Astrocyte of the spinal cord (primary cell): Measurements from ENCODE around the gene CHD6.

Experiments
- DNase-seq: peaks from one replicate; pipeline ENCODE4 v3.0.0; 2011; ENCODE audit warnings: low read depth, low spot score
- H3K4me3 ChIP-seq: 2 replicates; pipeline ENCODE4 v1.5.1; 2011; ENCODE audit warnings: low read depth, mild to moderate bottlenecking, low read length, moderate library complexity
- in situ Hi-C: cut with HindIII; loops from 2 replicates; pipeline ENCODE4 v1.10.0; 2017; ENCODE audit warnings: low sequenced_read_pairs
- TF ChIP-seq, protein P1 (sequence below): IDR thresholded peaks from 2 replicates; pipeline ENCODE4 v1.5.1; 2012; ENCODE audit warnings: low read depth, mild to moderate bottlenecking, low read length, inconsistent platforms

The CHD6 gene

DNA sequence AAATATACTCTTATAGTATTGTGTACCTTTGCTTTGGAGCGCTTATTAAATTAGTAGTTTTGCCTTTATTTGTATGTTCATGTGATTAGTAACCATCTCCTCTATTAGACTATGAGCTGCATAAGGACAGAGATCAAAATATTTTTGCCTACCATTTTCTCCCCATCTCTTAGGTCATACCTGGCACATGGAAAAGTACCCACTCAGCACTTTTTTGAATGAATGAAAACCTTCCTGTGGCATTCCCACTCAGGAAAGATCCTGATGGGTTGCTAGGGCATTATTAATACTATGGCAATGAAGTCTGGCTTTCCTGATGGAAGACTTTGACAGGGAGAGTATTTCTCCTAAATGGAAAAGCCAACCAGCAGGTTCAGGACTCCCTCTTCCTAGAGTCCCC lies 20.3 kb upstream of the CHD6 start:
- TF ChIP-seq, protein P1, sequence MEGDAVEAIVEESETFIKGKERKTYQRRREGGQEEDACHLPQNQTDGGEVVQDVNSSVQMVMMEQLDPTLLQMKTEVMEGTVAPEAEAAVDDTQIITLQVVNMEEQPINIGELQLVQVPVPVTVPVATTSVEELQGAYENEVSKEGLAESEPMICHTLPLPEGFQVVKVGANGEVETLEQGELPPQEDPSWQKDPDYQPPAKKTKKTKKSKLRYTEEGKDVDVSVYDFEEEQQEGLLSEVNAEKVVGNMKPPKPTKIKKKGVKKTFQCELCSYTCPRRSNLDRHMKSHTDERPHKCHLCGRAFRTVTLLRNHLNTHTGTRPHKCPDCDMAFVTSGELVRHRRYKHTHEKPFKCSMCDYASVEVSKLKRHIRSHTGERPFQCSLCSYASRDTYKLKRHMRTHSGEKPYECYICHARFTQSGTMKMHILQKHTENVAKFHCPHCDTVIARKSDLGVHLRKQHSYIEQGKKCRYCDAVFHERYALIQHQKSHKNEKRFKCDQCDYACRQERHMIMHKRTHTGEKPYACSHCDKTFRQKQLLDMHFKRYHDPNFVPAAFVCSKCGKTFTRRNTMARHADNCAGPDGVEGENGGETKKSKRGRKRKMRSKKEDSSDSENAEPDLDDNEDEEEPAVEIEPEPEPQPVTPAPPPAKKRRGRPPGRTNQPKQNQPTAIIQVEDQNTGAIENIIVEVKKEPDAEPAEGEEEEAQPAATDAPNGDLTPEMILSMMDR: no peak
- no peak overlapping the region for H3K4me3 ChIP-seq

DNA sequence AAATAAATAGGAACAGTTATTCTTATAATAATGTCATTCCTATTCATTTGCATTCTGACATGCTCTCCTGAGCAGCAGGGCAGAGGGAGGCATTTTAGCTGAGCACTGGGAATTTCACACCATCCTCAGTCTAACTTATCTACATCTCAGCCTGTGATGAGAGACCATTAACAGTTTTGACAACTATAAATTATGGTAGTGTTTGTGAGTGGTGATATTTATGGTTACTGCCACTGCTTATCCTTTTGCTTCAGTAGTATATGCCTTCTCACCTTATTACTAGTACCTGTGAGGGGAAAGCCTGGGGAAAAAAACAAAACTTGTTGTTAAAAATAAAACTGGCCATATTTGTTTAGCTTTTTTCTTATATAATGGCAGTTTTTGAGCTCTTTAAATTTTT lies 17.0 kb upstream of the CHD6 start:
- no peak for DNase-seq
- TF ChIP-seq, protein P1: no peak
- in situ Hi-C loops: no loop called here
- no peak overlapping the region for H3K4me3 ChIP-seq

More for the DNA sequence above, 20.3 kb upstream of the CHD6 start:
- in situ Hi-C loops: no loop called here
- DNase-seq: no peak

DNA sequence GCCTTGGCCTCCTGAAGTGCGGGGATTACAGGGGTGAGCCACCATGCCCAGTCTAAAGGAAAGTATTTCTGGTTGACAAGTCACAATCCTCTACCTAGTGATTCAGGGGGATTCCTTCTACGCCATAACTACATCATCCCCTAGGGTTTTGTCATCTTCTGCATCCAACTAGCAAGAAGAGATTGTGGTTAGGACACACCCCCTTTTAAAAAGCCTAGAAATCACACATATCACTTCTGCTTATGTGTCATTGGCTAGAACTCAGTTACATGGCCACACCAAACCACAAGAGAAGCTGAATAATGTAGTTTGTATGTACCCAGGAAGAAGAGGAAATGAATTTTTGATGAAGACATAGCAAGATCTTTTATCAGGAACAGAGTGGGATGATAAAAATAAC lies 14.7 kb upstream of the CHD6 start:
- TF ChIP-seq, protein P1: no peak
- peak; percentile 17 for DNase-seq
- H3K4me3 ChIP-seq: no peak overlapping the region
- in situ Hi-C loops: no loop called here

DNA sequence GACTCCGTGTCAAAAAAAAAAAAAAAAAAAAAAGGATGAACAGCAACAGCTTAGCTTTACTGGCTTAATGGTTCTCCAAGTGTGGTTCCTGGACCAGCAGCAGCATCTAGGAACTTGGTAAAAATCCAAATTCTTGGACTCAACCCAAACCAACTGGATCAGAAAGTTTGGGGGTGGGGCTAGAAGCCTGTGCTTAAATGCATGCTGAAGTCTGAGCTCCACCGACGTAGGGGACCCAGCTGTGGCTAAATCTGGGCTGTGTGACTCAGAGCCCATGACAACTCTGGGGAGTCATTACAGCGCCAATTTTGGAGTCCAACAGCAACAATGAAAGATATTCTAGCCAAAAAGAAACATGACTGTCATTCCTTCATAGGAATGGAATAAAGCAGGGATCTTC lies 13.6 kb upstream of the CHD6 start:
- in situ Hi-C loops: no loop called here
- DNase-seq: peak; percentile 68
- TF ChIP-seq, protein P1: no peak
- no peak overlapping the region for H3K4me3 ChIP-seq

DNA sequence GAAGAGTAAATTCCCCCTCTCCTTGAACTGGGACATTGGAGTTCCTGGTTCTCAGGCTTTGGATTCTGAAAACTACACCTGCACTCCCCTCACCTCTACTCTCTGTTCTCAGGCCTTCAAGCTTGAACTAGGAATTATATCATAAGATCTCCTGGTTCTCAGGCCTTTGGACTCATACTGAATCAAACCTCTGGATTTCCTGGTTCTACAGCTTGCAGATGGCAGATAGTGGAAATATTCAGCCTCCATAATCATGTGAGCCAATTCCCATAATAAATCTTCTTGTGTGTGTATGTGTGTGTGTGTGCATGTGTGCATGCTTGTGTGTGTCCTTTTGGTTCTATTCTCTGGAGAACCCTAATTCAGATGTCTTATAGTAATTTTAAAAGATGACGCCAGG lies 12.7 kb upstream of the CHD6 start:
- DNase-seq: no peak
- H3K4me3 ChIP-seq: no peak overlapping the region
- in situ Hi-C loops: no loop called here
- TF ChIP-seq, protein P1: no peak

DNA sequence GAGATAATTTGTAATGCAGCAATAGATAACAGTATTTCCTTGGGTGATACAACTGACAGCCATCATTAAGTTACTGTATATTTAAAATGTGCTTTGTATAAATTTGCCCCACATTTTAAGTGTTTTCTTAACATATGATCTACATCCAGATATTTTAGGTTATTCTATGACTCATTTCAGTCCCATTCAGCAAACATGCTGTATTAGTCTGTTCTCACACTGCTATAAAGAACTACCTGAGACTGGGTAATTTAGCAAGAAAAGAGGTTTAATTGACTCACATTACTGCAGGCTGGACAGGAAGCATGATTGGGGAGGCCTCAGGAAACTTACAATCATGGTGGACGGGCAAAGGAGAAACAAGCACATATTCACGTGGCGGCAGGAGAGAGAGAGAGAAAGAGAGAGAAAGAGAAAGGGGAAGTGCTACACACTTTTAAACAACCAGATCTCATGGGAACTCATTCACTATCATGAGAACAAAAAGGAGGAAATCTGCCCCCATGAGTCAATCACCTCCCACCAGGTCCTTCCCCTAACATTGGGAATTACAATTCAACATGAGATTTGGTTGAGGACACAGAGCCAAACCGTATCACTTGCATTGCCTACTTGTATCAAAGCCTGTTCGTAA lies 9.6 kb upstream of the CHD6 start:
- TF ChIP-seq, protein P1: no peak
- no peak for DNase-seq
- in situ Hi-C loops: no loop called here
- H3K4me3 ChIP-seq: no peak overlapping the region
